ENCODE results near the gene INO80D. TPM values are rescaled to one million over a fixed set of nuclear protein-coding genes. Genes with fewer than 3 reads are reported as not detected.

The INO80D gene
- total and polyA plus RNA-seq, 3 donors from 2014 or later: 5.3 to 31.6 (median 28.2) TPM

DNA sequence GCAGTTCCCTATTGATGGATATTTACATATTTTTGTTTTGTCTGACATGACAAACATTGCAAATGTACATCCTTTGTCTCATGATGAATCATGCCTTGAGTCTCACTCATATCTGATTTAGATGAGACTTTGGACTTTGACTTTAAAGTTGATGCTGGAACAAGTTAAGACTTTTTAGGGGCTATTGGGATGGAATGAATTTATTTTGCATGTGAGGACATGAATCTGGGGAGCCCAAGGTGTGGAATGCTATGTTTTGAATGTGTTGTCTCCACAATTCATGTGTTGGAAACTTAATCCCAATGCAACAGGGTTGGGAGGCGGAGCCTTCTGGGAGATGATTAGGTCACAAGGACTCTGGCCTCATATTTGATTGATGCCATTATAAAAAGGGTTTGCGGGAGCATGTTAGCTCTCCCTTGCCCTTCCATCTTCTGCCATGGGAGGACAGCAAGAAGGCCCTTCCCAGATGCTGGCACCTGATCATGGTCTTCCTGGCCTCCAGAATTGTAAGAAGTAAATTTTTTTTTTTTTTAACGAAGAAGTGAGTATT is 29.1 kb upstream of the INO80D start:
- intact Hi-C loops (cut with DNase I; ENCODE audit: low total_unique reads): no loop called here
- no peaks in the 10 kb centered on the region for H3K36me3 ChIP-seq (ENCODE audit: low read depth, missing control alignments)
- H3K27ac ChIP-seq: no peak overlapping the region
- DNase-seq: no peak
- H3K27me3 ChIP-seq: no peaks in the 10 kb centered on the region
- H3K4me3 ChIP-seq: no peak overlapping the region
- 88 to 92% methylated on average over 3 of the region's 3 CpGs for WGBS, 2 donors
- no peaks in the 10 kb centered on the region for H3K9me3 ChIP-seq
- TF ChIP-seq, protein P1, sequence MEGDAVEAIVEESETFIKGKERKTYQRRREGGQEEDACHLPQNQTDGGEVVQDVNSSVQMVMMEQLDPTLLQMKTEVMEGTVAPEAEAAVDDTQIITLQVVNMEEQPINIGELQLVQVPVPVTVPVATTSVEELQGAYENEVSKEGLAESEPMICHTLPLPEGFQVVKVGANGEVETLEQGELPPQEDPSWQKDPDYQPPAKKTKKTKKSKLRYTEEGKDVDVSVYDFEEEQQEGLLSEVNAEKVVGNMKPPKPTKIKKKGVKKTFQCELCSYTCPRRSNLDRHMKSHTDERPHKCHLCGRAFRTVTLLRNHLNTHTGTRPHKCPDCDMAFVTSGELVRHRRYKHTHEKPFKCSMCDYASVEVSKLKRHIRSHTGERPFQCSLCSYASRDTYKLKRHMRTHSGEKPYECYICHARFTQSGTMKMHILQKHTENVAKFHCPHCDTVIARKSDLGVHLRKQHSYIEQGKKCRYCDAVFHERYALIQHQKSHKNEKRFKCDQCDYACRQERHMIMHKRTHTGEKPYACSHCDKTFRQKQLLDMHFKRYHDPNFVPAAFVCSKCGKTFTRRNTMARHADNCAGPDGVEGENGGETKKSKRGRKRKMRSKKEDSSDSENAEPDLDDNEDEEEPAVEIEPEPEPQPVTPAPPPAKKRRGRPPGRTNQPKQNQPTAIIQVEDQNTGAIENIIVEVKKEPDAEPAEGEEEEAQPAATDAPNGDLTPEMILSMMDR (IDR thresholded peaks at IDR 0.05): no peak
- TF ChIP-seq POLR2A (IDR thresholded peaks at IDR 0.05): no peak
- no peaks in the 10 kb centered on the region for H3K4me1 ChIP-seq

DNA sequence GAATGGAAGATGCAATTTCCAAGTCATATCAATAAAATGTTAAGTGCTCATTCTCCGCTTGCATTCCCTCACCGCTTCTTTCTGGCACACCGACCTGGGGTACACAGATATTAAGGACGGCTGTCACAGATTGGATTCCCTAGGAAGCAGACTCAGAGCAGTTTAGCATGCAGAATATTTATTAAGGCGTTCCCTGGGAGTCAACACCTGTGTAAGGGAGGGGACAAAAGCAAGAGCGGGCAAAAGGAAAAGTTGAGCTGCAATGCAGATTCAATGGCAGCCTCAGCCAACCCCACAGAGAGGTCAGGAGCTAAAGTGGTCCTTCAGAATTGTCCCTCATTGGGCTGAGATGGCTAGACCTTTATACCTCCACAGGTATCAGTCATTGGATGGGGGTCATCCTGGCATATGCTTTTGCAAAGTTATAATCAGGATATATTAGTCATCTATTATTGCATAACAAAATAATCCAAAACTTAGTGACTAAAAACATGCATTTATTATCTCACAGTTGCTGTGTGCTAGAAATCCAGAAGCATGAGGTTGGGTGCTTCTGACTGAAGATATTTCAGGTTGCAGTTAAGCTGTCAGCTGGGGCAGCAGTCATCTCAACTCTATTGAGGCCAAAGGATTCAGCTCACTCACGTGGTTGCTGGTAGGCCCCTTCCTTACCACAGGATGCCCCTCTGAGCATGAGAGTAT is 27.0 kb upstream of the INO80D start:
- Histone ChIP-seq H3K4me1 (no peaks in the 10 kb centered on the region), H3K36me3 (ENCODE audit: low read depth, missing control alignments) (no peaks in the 10 kb centered on the region), H3K27ac (no peak overlapping the region), H3K27me3 (no peaks in the 10 kb centered on the region), H3K4me3 (no peak overlapping the region), H3K9me3 (no peaks in the 10 kb centered on the region)
- intact Hi-C loops (cut with DNase I; ENCODE audit: low total_unique reads): no loop called here
- 93% methylated on average over 7 of the region's 7 CpGs for WGBS, 2 donors
- TF ChIP-seq POLR2A (IDR thresholded peaks at IDR 0.05): no peak
- TF ChIP-seq, protein P1 (IDR thresholded peaks at IDR 0.05): no peak
- no peak for DNase-seq

DNA sequence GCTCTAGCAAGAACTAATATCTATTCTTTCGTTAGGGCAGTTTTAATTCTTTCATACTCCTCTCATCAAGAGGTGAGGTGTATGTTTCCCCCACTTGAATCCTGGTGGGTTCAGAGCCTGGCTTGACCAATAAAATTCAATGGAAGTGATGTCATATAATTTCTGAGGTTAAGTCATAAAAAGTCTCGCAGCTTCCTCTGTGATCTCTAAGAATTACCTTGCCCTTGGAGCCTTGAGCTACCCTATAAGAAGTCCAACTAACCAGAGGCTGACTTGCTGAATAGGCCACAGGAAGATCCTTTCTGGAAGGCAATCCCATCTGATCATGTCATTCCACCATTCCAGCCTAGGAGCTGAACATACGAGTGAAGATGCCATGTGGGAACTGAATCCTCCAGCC is 26.1 kb upstream of the INO80D start:
- Histone ChIP-seq H3K27me3 (no peaks in the 10 kb centered on the region), H3K4me3 (no peak overlapping the region), H3K27ac (no peak overlapping the region), H3K9me3 (no peaks in the 10 kb centered on the region), H3K4me1 (no peaks in the 10 kb centered on the region), H3K36me3 (ENCODE audit: low read depth, missing control alignments) (no peaks in the 10 kb centered on the region)
- WGBS, 2 donors: 91 to 98% methylated on average over 3 of the region's 3 CpGs
- TF ChIP-seq, protein P1 (IDR thresholded peaks at IDR 0.05): no peak
- no peak for TF ChIP-seq POLR2A (IDR thresholded peaks at IDR 0.05)
- DNase-seq: no peak
- intact Hi-C loops (cut with DNase I; ENCODE audit: low total_unique reads): no loop called here

DNA sequence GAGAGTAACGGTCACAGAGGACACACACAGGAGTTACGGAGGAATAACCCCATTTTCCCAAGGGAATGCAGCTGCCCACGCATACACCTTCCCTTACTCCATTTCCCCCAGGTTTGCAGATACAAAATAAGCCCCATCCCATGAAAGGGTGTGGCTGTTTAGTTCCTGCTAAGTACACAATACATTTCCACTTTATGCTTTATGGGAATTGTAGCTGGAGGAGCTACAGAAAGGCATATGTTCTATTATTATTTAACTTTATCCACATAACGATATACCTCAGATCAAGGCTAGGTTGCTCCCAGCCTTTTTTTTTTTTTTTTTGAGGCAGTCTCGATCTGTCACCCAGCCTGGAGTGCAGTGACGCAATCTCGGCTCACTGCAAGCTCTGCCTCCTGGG is 22.7 kb upstream of the INO80D start:
- WGBS, 2 donors: 83 to 84% methylated on average over 7 of the region's 7 CpGs
- Histone ChIP-seq H3K9me3 (no peaks in the 10 kb centered on the region), H3K27me3 (no peaks in the 10 kb centered on the region), H3K27ac (no peak overlapping the region), H3K4me3 (no peak overlapping the region), H3K4me1 (no peaks in the 10 kb centered on the region), H3K36me3 (ENCODE audit: low read depth, missing control alignments) (no peaks in the 10 kb centered on the region)
- no peak for DNase-seq
- intact Hi-C loops (cut with DNase I; ENCODE audit: low total_unique reads): no loop called here
- TF ChIP-seq, protein P1 (IDR thresholded peaks at IDR 0.05): no peak
- TF ChIP-seq POLR2A (IDR thresholded peaks at IDR 0.05): no peak

DNA sequence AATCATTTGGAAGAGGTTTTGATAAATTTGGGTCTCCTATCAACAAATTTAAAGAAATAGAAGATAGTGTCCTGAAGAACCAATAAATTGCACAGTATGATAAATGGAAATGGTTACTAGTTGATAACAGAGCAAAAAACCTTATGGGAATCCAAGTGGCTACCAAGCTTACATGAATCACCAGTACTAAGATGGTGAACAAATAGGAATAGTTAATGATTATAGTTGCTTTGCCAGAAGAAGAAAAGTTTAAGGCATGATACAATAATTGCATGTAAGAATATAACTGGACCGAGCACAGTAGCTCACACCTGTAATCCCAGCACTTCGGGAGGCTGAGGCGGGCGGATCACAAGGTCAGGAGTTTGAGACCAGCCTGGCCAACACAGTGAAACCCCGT is 19.6 kb upstream of the INO80D start:
- no peak for DNase-seq
- Histone ChIP-seq H3K4me3 (no peak overlapping the region), H3K36me3 (ENCODE audit: low read depth, missing control alignments) (no peaks in the 10 kb centered on the region), H3K9me3 (no peaks in the 10 kb centered on the region), H3K27ac (no peak overlapping the region), H3K27me3 (no peaks in the 10 kb centered on the region), H3K4me1 (no peaks in the 10 kb centered on the region)
- no peak for TF ChIP-seq POLR2A (IDR thresholded peaks at IDR 0.05)
- TF ChIP-seq, protein P1 (IDR thresholded peaks at IDR 0.05): no peak
- intact Hi-C loops (cut with DNase I; ENCODE audit: low total_unique reads): no loop called here
- WGBS, 2 donors: 88 to 95% methylated on average over 5 of the region's 5 CpGs

All from testis (tissue), 3 donors.